PC-9 (cell line): ENCODE measurements around the gene PNPLA2. TPM values are rescaled to one million over a fixed set of nuclear protein-coding genes. Genes with fewer than 3 reads are reported as not detected.

Experiments
- BruUV-seq: library from RNA; stranded (reverse); fragments of 400-500 nt; replicated peaks from 2 replicates; lab custom pipeline; 2021; lab: Mats Ljungman, UMichigan
- CTCF ChIA-PET: fragments of 300-600 bp; sonication (Branson Sonifier 250); formaldehyde crosslinking; loops from one replicate; lab custom pipeline; 2022; ENCODE audit warnings: antibody characterized with exemption; lab: Charles Lee
- POLR2A ChIA-PET: fragments of 300-600 bp; sonication (Branson Sonifier 250); formaldehyde crosslinking; loops from one replicate; lab custom pipeline; 2022; ENCODE audit warnings: antibody characterized with exemption; ENCODE audit not compliant: unreplicated experiment; lab: Charles Lee
- DNase-seq, 2 experiments: peaks; one replicate each; pipeline versions ENCODE4 v3.0.0 to v3.0.0-alpha.2; 2015 to 2022; ENCODE audit warnings: mixed read lengths in 1 of 2
- H2AFZ ChIP-seq: fragments of 200-600 bp; sonication (generic); 2 replicates; pipeline ENCODE4 v1.8.1; 2017; ENCODE audit warnings: antibody characterized with exemption
- H3F3A ChIP-seq: fragments of 200-600 bp; sonication (generic); 2 replicates; pipeline ENCODE4 v1.8.1; 2017; ENCODE audit warnings: antibody characterized with exemption, mild to moderate bottlenecking, low read depth; ENCODE audit not compliant: insufficient read depth
- H3K27ac ChIP-seq: fragments of 200-600 bp; sonication (generic); 2 replicates; pipeline ENCODE4 v1.6.1; 2016; ENCODE audit warnings: mixed run types
- H3K27me3 ChIP-seq: fragments of 200-600 bp; sonication (generic); 2 replicates; pipeline ENCODE4 v1.6.1; 2016; ENCODE audit warnings: low read depth, mixed run types; ENCODE audit not compliant: insufficient read depth
- H3K36me3 ChIP-seq: fragments of 200-600 bp; sonication (generic); 2 replicates; pipeline ENCODE4 v1.6.1; 2016; ENCODE audit warnings: low read depth, mixed run types
- H3K4me1 ChIP-seq: fragments of 200-600 bp; sonication (generic); replicated peaks from 2 replicates; pipeline ENCODE4 v1.6.1; 2016; ENCODE audit warnings: mixed run types; ENCODE audit not compliant: insufficient read depth
- H3K4me2 ChIP-seq: fragments of 200-600 bp; sonication (generic); 2 replicates; pipeline ENCODE4 v1.6.1; 2017; ENCODE audit warnings: mixed run types
- H3K4me3 ChIP-seq: fragments of 200-600 bp; sonication (generic); 2 replicates; pipeline ENCODE4 v1.6.1; 2016; ENCODE audit warnings: mixed run types
- H3K79me2 ChIP-seq: fragments of 200-600 bp; sonication (generic); 2 replicates; pipeline ENCODE4 v1.6.1; 2017; ENCODE audit warnings: low read depth, mixed run types
- H3K9me2 ChIP-seq: fragments of 200-600 bp; sonication (generic); 2 replicates; pipeline ENCODE4 v1.8.1; 2017; ENCODE audit warnings: mild to moderate bottlenecking; ENCODE audit not compliant: insufficient read depth
- H3K9me3 ChIP-seq: fragments of 200-600 bp; sonication (generic); 2 replicates; pipeline ENCODE4 v1.8.1; 2016; ENCODE audit warnings: low read depth; ENCODE audit not compliant: insufficient read depth
- H4K20me1 ChIP-seq: fragments of 200-600 bp; sonication (generic); 2 replicates; pipeline ENCODE4 v1.8.1; 2017; ENCODE audit not compliant: insufficient read depth
- EZH2 ChIP-seq: fragments of 200-600 bp; sonication (generic); IDR thresholded peaks from 2 replicates; pipeline ENCODE4 v1.8.0; 2017; ENCODE audit warnings: antibody characterized with exemption, low read depth
- intact Hi-C: fragments of 100-400 bp; cut with micrococcal nuclease; formaldehyde crosslinking; loops from one replicate; pipeline ENCODE4 v1.10.0; 2022; ENCODE audit not compliant: unreplicated experiment
- total RNA-seq: library from RNA; stranded (reverse); gene quantifications from 2 replicates; pipeline ENCODE4 v1.2.3, GENCODE V29; 2021
- TF ChIP-seq, protein P1 (sequence below): fragments of 200-600 bp; sonication (generic); conservative IDR thresholded peaks from 2 replicates; pipeline ENCODE4 v1.6.1; 2017; ENCODE audit warnings: mixed run types, antibody characterized with exemption, mild to moderate bottlenecking, moderate library complexity

Gene PNPLA2
- total RNA-seq, 1 experiment from 2014 or later = 137 TPM

DNA sequence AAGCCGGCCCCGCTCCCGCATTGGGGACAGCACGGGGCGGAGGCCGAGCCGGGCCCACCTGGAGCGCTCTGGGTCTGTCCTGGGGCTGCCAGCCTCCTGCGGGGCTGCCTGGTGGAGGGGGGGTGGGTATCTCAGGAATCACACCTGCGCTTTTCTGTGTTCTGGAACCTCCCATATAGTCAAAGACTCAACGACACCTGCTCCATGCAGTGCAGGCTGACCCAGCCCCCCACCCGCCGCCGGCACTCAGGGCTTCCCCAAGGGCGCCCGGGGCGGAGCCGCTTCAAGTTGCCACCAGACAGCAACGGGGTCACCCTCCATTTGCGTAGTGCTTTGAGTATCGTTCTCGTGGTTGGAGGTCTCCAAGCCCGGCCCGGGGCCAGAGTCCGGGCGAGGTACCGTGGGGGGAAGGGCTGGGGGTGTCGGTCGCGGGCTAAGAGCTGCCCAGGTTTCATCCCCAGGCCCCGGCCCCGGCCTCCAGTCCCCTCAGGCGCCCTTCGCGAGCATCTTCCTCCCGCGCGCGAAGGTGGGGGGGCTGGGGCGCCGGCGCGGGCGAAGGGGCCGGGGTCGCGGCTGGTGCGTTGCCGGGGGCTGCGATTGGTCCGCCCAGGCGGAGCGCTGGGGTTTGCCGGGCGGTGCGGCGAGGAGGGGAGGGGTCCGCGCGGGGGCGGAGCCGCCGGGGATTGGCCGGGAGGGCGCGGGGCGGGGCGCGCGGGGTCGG lies 30.6 kb downstream of the PNPLA2 start:
- Histone ChIP-seq H3K4me1 (peaks cover 9% of the 10 kb centered on the region; the same call in 1 of the 2 replicates), H4K20me1 (no peaks in the 10 kb centered on the region), H3K27ac (no peak overlapping the region), H3F3A (peaks cover 6% of the 10 kb centered on the region; the same call in 1 of the 2 replicates), H3K27me3 (no peaks in the 10 kb centered on the region), H2AFZ (no peak overlapping the region), H3K4me3 (no peak overlapping the region), H3K36me3 (no peaks in the 10 kb centered on the region), H3K79me2 (no peaks in the 10 kb centered on the region), H3K4me2 (no peak overlapping the region), H3K9me3 (no peaks in the 10 kb centered on the region), H3K9me2 (no peaks in the 10 kb centered on the region)
- POLR2A ChIA-PET = no interaction called here
- TF ChIP-seq, protein P1, sequence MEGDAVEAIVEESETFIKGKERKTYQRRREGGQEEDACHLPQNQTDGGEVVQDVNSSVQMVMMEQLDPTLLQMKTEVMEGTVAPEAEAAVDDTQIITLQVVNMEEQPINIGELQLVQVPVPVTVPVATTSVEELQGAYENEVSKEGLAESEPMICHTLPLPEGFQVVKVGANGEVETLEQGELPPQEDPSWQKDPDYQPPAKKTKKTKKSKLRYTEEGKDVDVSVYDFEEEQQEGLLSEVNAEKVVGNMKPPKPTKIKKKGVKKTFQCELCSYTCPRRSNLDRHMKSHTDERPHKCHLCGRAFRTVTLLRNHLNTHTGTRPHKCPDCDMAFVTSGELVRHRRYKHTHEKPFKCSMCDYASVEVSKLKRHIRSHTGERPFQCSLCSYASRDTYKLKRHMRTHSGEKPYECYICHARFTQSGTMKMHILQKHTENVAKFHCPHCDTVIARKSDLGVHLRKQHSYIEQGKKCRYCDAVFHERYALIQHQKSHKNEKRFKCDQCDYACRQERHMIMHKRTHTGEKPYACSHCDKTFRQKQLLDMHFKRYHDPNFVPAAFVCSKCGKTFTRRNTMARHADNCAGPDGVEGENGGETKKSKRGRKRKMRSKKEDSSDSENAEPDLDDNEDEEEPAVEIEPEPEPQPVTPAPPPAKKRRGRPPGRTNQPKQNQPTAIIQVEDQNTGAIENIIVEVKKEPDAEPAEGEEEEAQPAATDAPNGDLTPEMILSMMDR = no peak
- intact Hi-C loops = no loop called here
- BruUV-seq = no TSS peak
- CTCF ChIA-PET = no interaction called here
- no peak for DNase-seq

DNA sequence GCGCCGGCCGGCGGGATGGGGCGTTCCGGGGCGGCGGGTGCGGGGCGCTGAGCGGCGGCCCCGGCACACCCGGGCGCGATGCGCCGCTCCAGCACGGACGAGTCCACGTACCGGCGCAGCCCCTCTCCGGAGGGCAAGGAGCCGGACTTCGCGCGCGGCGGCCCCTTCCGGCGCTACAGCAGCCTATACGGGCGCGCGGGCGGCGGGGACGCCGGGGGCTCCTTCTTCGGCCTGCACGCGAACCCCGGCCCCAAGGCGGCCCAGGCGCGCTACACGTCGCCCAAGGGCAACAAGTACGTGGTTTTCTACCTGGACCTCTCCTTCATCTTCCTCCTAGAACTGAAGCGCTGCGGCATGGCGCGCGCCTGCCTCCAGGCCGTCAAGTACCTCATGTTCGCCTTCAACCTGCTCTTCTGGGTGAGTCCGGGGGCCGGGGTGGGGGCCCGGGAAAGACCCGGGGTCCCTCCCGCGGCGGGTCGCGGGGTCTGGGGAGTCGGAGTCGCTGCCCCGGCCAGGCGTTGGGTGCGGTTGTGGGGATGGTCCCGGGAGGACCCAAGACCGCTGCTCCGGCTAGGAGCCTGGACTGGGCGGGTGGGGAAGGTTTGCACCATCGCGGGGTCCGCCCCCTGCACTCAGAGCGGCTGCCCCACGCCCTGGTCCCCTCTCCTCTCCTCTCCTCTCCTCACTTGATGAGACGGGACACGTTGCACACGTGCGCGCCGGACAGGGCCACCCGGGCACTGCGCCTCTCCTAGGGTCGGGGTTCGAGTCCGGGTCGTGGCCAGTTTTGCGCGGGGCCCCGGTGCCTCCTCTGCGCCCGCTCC lies 31.4 kb downstream of the PNPLA2 start:
- Histone ChIP-seq H3K27ac (no peak overlapping the region), H3K27me3 (no peaks in the 10 kb centered on the region), H2AFZ (no peak overlapping the region), H3K4me3 (no peak overlapping the region), H3F3A (peaks cover 6% of the 10 kb centered on the region; the same call in 1 of the 2 replicates), H3K79me2 (no peaks in the 10 kb centered on the region), H3K4me1 (0 out of 2 replicates have a peak, but pooled peaks cover under 1% of the 10 kb centered on the region), H3K9me2 (no peaks in the 10 kb centered on the region), H3K4me2 (no peak overlapping the region), H3K36me3 (no peaks in the 10 kb centered on the region), H4K20me1 (no peaks in the 10 kb centered on the region), H3K9me3 (no peaks in the 10 kb centered on the region)
- no peak for TF ChIP-seq EZH2
- TF ChIP-seq, protein P1 = no peak
- POLR2A ChIA-PET = no interaction called here
- DNase-seq = no peak
- no TSS peak for BruUV-seq
- intact Hi-C loops = no loop called here
- CTCF ChIA-PET = no interaction called here

- H3K9me2 ChIP-seq = no peaks in the 10 kb centered on the region
- H3K9me3 ChIP-seq = no peaks in the 10 kb centered on the region
- H3K79me2 ChIP-seq = no peaks in the 10 kb centered on the region
- H2AFZ ChIP-seq = no peak overlapping the region
- no TSS peak for BruUV-seq
- H3K27ac ChIP-seq = no peak overlapping the region
- H3F3A ChIP-seq = 0 out of 2 replicates have a peak, but pooled peaks cover 6% of the 10 kb centered on the region
- no peaks in the 10 kb centered on the region for H3K36me3 ChIP-seq
- TF ChIP-seq EZH2 = no peak
- TF ChIP-seq, protein P1 = no peak; the same call in 1 of the 2 replicates
- POLR2A ChIA-PET = no interaction called here
- H3K4me1 ChIP-seq = no peaks in the 10 kb centered on the region
- intact Hi-C loops = no loop called here
- DNase-seq = no peak
- CTCF ChIA-PET = no interaction called here
- H4K20me1 ChIP-seq = no peaks in the 10 kb centered on the region
- H3K4me3 ChIP-seq = no peak overlapping the region
- no peak overlapping the region for H3K4me2 ChIP-seq
- no peaks in the 10 kb centered on the region for H3K27me3 ChIP-seq
Measured at GRCh38 chr11:850775-851763, 32.4 kb downstream of the PNPLA2 start.
